ENCODE data around the gene MIF4GD.
"Not testable (repeated sequence)": the region's sequence is repeated elsewhere in the genome, so short reads cannot be mapped to it uniquely, and the experiment has no call there.

The MIF4GD gene

GRCh38 chr17:75265614-75266315 lies 5.3 kb downstream of the MIF4GD start:
- no peak overlapping the region for H3K27ac ChIP-seq
- no peak for TF ChIP-seq ZFX (IDR thresholded peaks at IDR 0.05)
- no peak for TF ChIP-seq CTCF (conservative IDR thresholded peaks at IDR 0.05)

- no peak overlapping the region for H3K27ac ChIP-seq
- TF ChIP-seq ZFX (IDR thresholded peaks at IDR 0.05), result no peak
- no peak for TF ChIP-seq CTCF (conservative IDR thresholded peaks at IDR 0.05)
Measured at GRCh38 chr17:75263055-75263454, 8.0 kb downstream of the MIF4GD start.

GRCh38 chr17:75262112-75262606 lies 8.9 kb downstream of the MIF4GD start:
- H3K27ac ChIP-seq, result peak overlapping the region; percentile 92
- TF ChIP-seq ZFX (IDR thresholded peaks at IDR 0.05) (0 out of 2 replicates have a peak, but pooled peaks have one; percentile 27), CTCF (conservative IDR thresholded peaks at IDR 0.05) (no peak)

GRCh38 chr17:75261336-75262111 lies 9.5 kb downstream of the MIF4GD start, which contains the start of the genes GGA3 and MRPS7:
TSS of gene GGA3 (minus strand) at chr17:75261606. CDS start at chr17:75261587, 19 bp downstream.
TSS of gene MRPS7 (plus strand) at chr17:75261879. CDS start at chr17:75261901, 22 bp downstream.
- H3K27ac ChIP-seq, result peak within 1 kb of the TSS; percentile 92
- TF ChIP-seq ZFX (IDR thresholded peaks at IDR 0.05) (peak; percentile 65), CTCF (conservative IDR thresholded peaks at IDR 0.05) (no peak)

GRCh38 chr17:75260641-75261335 lies 10.2 kb downstream of the MIF4GD start:
- peak overlapping the region; percentile 92 for H3K27ac ChIP-seq
- TF ChIP-seq ZFX (IDR thresholded peaks at IDR 0.05) (no peak), CTCF (conservative IDR thresholded peaks at IDR 0.05) (no peak; the same call in 1 of the 2 replicates)

- not testable (repeated sequence) for H3K27ac ChIP-seq
Measured at GRCh38 chr17:75257228-75257627, 13.8 kb downstream of the MIF4GD start.

GRCh38 chr17:75255954-75256698 lies 14.9 kb downstream of the MIF4GD start:
- not testable (repeated sequence) for H3K27ac ChIP-seq

Data from C4-2B (cell line).